GM23248 (cell line): Measurements from ENCODE around the gene FBLN2. TPM values are rescaled to one million over a fixed set of nuclear protein-coding genes. Genes with fewer than 3 reads are reported as not detected.

Experiments
- DNase-seq: peaks from one replicate; pipeline ENCODE4 v3.0.0-alpha.2; 2015
- H2AFZ ChIP-seq: fragments of 200-600 bp; sonication (generic); 2 replicates; pipeline ENCODE4 v1.6.1; 2016; ENCODE audit warnings: antibody characterized with exemption
- H3F3A ChIP-seq: fragments of 200-600 bp; sonication (generic); 2 replicates; pipeline ENCODE4 v1.6.1; 2016; ENCODE audit warnings: mild to moderate bottlenecking, antibody characterized with exemption, mixed run types; ENCODE audit not compliant: insufficient read depth
- H3K27ac ChIP-seq: fragments of 200-600 bp; sonication (generic); 2 replicates; pipeline ENCODE4 v1.5.1; 2016; ENCODE audit warnings: mild to moderate bottlenecking
- H3K27me3 ChIP-seq: fragments of 200-600 bp; sonication (generic); replicated peaks from 2 replicates; pipeline ENCODE4 v1.6.1; 2016; ENCODE audit warnings: mild to moderate bottlenecking; ENCODE audit not compliant: insufficient read depth
- H3K36me3 ChIP-seq: fragments of 200-600 bp; sonication (generic); 2 replicates; pipeline ENCODE4 v1.6.1; 2016; ENCODE audit warnings: low read depth, mild to moderate bottlenecking
- H3K4me1 ChIP-seq: fragments of 200-600 bp; sonication (generic); 2 replicates; pipeline ENCODE4 v1.6.1; 2016; ENCODE audit warnings: mild to moderate bottlenecking; ENCODE audit not compliant: insufficient read depth
- H3K4me2 ChIP-seq: fragments of 200-600 bp; sonication (generic); one replicate; pipeline ENCODE4 v1.6.1; 2016; ENCODE audit warnings: mild to moderate bottlenecking; ENCODE audit not compliant: unreplicated experiment
- H3K4me3 ChIP-seq: fragments of 200-600 bp; sonication (generic); 2 replicates; pipeline ENCODE4 v1.5.1; 2016; ENCODE audit warnings: mild to moderate bottlenecking
- H3K79me2 ChIP-seq: fragments of 200-600 bp; sonication (generic); 2 replicates; pipeline ENCODE4 v1.6.1; 2016; ENCODE audit warnings: mild to moderate bottlenecking; ENCODE audit not compliant: insufficient read depth
- H3K9ac ChIP-seq: fragments of 200-600 bp; sonication (generic); 2 replicates; pipeline ENCODE4 v1.6.1; 2016; ENCODE audit warnings: mild to moderate bottlenecking
- H3K9me2 ChIP-seq: fragments of 200-600 bp; sonication (generic); 2 replicates; pipeline ENCODE4 v1.6.1; 2016; ENCODE audit warnings: mixed run types, mild to moderate bottlenecking, moderate library complexity; ENCODE audit not compliant: insufficient read depth
- H3K9me3 ChIP-seq: fragments of 200-600 bp; sonication (generic); one replicate; pipeline ENCODE4 v1.6.1; 2017; ENCODE audit warnings: low read depth
- H4K20me1 ChIP-seq: fragments of 200-600 bp; sonication (generic); 2 replicates; pipeline ENCODE4 v1.6.0; 2016; ENCODE audit not compliant: insufficient read depth
- EZH2 ChIP-seq: fragments of 200-600 bp; sonication (generic); IDR thresholded peaks from 2 replicates; pipeline ENCODE4 v1.6.1; 2018; ENCODE audit warnings: antibody characterized with exemption, mild to moderate bottlenecking; ENCODE audit not compliant: insufficient read depth, poor library complexity, severe bottlenecking
- EZH2phosphoT487 ChIP-seq: fragments of 200-600 bp; sonication (generic); IDR thresholded peaks from 2 replicates; pipeline ENCODE4 v1.6.1; 2018; ENCODE audit warnings: antibody characterized with exemption, moderate library complexity, mild to moderate bottlenecking, low read depth; ENCODE audit not compliant: insufficient read depth
- WGBS, 2 experiments: methylation state at CpG; one replicate each; pipeline ENCODE4 v1.1.6; 2015 to 2017; ENCODE audit warnings: low lambda C conversion rate in 2 of 2, low coverage in 1 of 2; ENCODE audit errors: missing lambda C conversion rate in 2 of 2; 5-methylcytosine and 5-hydroxymethylcytosine counted together
- in situ Hi-C: fragments of 300-500 bp; cut with MboI; formaldehyde crosslinking; loops from 2 replicates; pipeline ENCODE4 v1.15.0; 2020
- polyA plus RNA-seq: library from polyadenylated mRNA; unstranded; fragments of >200 nt; fragmentation: Nextera tagmentation; extraction: Ambion mirVana; gene quantifications from 2 replicates; pipeline ENCODE4 v1.2.1, GENCODE V29; 2016
- total RNA-seq: library from RNA; depleted of rRNA; stranded (reverse); fragments of >200 nt; shearing (Covaris generic); gene quantifications from 2 replicates; pipeline ENCODE4 v1.2.3, GENCODE V29; 2014

The FBLN2 gene
- total and polyA plus RNA-seq, 2 experiments from 2014 or later, result 447 to 636 TPM

DNA sequence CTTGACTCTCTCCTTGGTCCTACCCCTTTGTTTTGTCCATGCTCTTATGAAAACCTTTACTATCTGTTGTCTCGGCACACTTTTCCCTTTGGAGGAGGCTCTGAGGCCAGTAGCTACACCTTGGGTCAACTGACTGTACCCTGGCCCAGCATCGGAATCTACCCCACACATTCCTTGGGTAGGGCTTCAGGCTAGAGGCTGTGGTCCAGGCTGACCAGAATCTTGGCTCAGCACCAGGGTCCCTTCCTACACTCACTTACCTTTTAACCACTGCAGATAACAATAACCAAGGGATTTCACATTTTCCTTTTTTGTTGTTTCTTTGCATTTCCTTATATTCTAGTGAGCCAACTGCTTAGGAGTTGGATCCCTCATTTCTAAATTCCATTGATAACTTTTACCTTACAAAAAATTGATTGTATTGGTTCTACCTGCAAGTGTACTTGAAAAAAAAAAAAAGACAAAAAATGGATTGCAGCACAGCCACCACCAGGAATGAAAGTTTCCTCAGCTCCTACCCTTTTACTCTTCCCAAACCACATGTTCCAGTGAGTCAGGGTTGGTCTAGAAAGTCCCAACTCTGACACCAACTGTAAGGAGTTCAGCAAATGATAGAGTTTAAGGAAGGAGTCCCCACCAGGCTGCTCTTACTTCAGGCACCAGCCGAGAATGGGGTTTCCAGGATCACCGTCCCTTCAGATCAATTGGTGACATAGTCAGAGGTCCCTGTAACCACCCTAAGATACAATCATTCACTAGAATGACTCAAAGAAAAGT lies 95.6 kb downstream of the FBLN2 start:
- H3K27ac ChIP-seq, result peak overlapping the region; percentile 26; the same call in 1 of the 2 replicates

GRCh38 chr3:13645801-13646637 lies 97.1 kb downstream of the FBLN2 start:
- H3K79me2 ChIP-seq, result no peaks in the 10 kb centered on the region
- peaks cover 11% of the 10 kb centered on the region; the same call in 1 of the 2 replicates for H3F3A ChIP-seq
- no peaks in the 10 kb centered on the region for H4K20me1 ChIP-seq
- no peak overlapping the region for H3K4me3 ChIP-seq
- in situ Hi-C loops, result loop anchor here (5.0 kb wide), 2 partner anchors 149 to 564 kb away; no protein-coding TSS in a partner anchor
- no peaks in the 10 kb centered on the region for H3K9me2 ChIP-seq
- H3K9ac ChIP-seq, result no peak overlapping the region
- no peaks in the 10 kb centered on the region for H3K9me3 ChIP-seq
- H3K27me3 ChIP-seq, result no peaks in the 10 kb centered on the region
- no peak overlapping the region for H3K27ac ChIP-seq
- WGBS, 2 experiments, result 81 to 85% methylated on average over 9 of the region's 9 CpGs
- H3K4me1 ChIP-seq, result peaks cover 20% of the 10 kb centered on the region
- DNase-seq, result no peak
- no peak overlapping the region for H3K4me2 ChIP-seq
- no peak for TF ChIP-seq EZH2
- TF ChIP-seq EZH2phosphoT487, result no peak
- no peaks in the 10 kb centered on the region for H3K36me3 ChIP-seq
- no peak overlapping the region for H2AFZ ChIP-seq

More for the DNA sequence above, 95.6 kb downstream of the FBLN2 start:
- no peak overlapping the region for H3K4me2 ChIP-seq
- no peaks in the 10 kb centered on the region for H3K9me3 ChIP-seq
- H3K4me1 ChIP-seq, result peaks cover 20% of the 10 kb centered on the region
- no peak overlapping the region for H3K4me3 ChIP-seq
- no peak for TF ChIP-seq EZH2phosphoT487
- TF ChIP-seq EZH2, result no peak
- H3K9me2 ChIP-seq, result no peaks in the 10 kb centered on the region
- H3K36me3 ChIP-seq, result no peaks in the 10 kb centered on the region
- H2AFZ ChIP-seq, result no peak overlapping the region
- peak; percentile 80 for DNase-seq
- no peaks in the 10 kb centered on the region for H3K27me3 ChIP-seq
- H4K20me1 ChIP-seq, result no peaks in the 10 kb centered on the region
- no peak overlapping the region for H3K9ac ChIP-seq
- H3K79me2 ChIP-seq, result no peaks in the 10 kb centered on the region
- peaks cover 11% of the 10 kb centered on the region; the same call in 1 of the 2 replicates for H3F3A ChIP-seq
- WGBS, 2 experiments, result 44 to 51% methylated on average over 4 of the region's 4 CpGs
- in situ Hi-C loops, result loop anchor here (5.0 kb wide), 2 partner anchors 147 to 562 kb away; no protein-coding TSS in a partner anchor

DNA sequence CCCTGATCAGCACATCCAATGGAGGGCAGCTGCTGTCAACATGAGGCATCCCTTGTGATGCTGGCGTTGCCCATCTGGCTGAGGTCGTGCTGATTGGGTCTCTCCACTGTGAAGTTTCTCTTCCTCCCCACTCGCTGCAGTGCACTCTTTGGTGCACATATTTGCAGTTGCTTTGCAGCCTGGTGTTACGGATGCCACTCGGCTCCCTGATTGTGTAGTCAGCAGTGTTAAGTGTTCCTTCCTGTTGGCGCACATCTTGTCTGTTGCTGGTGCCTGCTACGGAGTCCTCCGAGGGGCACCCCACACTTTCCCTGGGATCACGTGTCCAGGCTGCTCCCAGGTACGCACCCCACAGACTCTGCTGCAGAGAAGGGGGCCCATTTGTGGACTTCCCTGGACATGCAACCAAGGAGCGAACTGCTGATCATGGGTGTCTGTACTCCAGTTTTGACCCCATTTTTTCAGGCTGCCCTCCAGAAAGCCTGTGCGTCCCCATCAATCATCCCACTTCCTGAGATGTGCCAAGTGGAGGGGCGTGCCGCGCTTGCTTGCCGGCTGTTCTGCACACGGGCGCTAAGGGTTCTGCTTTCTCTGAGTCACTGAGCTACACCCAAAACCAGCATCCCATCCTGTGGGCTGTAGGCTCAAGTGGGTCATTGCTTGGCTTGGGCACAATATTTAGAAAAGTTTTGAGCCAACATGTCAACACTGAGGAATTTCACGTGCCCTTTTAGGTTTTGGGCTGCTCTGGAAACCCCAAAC lies 98.6 kb downstream of the FBLN2 start:
- DNase-seq, result peak; percentile 92
- no peaks in the 10 kb centered on the region for H3K9me3 ChIP-seq
- 5 to 6% methylated on average over 19 of the region's 19 CpGs for WGBS, 2 experiments
- peak overlapping the region; percentile 37; the same call in 1 of the 2 replicates for H2AFZ ChIP-seq
- in situ Hi-C loops, result loop anchor here (5.0 kb wide), 2 partner anchors 150 to 565 kb away; no protein-coding TSS in a partner anchor
- peak overlapping the region; percentile 62 for H3K27ac ChIP-seq
- no peaks in the 10 kb centered on the region for H3K27me3 ChIP-seq
- no peaks in the 10 kb centered on the region for H3K36me3 ChIP-seq
- TF ChIP-seq EZH2 (no peak), EZH2phosphoT487 (no peak)
- peak overlapping the region; percentile 61; the same call in 1 of the 2 replicates for H3K4me3 ChIP-seq
- no peaks in the 10 kb centered on the region for H3K9me2 ChIP-seq
- H4K20me1 ChIP-seq, result no peaks in the 10 kb centered on the region
- peaks cover 20% of the 10 kb centered on the region for H3K4me1 ChIP-seq
- peak overlapping the region; percentile 89 for H3K4me2 ChIP-seq
- H3F3A ChIP-seq, result peaks cover 11% of the 10 kb centered on the region; the same call in 1 of the 2 replicates
- H3K79me2 ChIP-seq, result no peaks in the 10 kb centered on the region
- peak overlapping the region; percentile 69 for H3K9ac ChIP-seq
